ENCODE results near the gene CYTH4.

CYTH4 gene

DNA sequence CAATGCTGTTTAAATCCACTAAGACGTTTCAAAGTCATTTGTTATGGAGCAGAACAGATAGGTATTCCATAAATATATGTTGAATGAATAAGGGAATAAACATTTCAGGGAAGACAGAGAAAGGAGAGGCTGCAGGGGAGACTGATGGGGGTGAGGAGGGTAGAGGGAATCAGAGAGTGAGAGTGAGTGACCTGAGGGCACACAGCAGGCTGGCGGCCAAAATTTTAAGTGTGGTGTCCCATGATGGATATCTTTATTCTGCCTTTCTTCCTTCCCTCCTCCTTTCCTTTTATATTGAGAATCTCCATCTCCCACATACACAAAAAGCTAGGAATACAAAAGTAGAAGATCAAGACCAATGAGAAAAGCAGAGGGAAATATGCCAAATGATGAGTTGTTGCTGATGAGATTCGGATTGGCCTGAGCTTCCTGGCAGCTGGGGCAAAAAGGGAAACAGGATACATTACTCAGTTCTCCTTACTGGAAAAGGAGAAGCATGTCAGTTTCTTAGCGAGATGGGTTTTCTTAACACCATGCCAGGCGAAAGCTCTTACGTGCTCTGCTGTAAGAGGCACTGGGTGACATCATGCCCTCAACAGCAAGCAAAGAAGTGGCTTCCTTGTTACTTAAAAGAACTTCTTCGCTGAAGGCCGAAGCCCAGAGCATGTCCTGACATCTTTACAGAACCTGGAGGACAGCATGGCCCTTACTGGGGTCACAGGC lies 11.2 kb upstream of the CYTH4 start:
- H3K4me1 ChIP-seq = no peaks in the 10 kb centered on the region
- no peak overlapping the region for H3K4me3 ChIP-seq
- in situ Hi-C loops (cut with MboI; ENCODE audit: low sequenced_read_pairs) = no loop called here
- no peaks in the 10 kb centered on the region for H3K36me3 ChIP-seq (replicated peaks)
- H3K9me3 ChIP-seq = no peaks in the 10 kb centered on the region
- DNase-seq (ENCODE audit: low spot score in 2 of 2) = no peak
- 0 out of 2 replicates have a peak, but pooled peaks cover 7% of the 10 kb centered on the region for H3K27me3 ChIP-seq (ENCODE audit: low read depth)

DNA sequence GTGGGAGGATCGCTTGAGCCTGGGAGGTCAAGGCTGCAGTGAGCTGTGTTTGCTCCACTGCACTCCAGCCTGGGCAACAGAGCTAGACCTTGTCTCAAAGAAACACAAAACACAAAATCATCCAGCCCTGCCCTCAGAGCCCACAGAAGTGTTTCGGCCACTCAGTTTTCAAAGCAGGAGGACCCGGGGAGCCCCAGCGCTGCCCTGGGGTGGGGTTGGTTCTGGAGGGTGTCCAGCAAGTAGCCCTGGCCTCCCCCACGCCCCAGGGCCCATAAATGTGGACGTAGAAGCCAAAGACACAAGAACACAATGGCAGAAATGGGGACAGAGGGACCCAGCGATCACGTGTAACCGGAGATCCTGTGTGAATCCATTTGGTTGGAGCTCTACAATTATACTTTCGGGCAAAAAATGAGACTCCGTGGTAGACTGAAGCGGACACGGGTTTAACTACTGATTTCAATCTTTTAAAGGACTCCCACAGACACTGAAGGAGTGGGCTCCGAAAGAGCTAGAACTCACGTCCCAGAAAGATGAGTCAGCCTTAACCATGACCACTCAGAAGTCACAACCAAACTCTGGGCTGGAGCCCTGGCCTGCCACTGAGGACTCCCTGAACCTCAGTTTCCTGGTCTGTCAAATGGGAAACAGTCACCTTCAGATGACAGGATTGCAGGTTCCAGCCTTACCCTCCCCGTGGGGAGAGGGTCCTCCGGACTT lies 9.0 kb upstream of the CYTH4 start:
- Histone ChIP-seq H3K4me3 (no peak overlapping the region), H3K36me3 (replicated peaks) (no peaks in the 10 kb centered on the region), H3K4me1 (no peaks in the 10 kb centered on the region), H3K27me3 (ENCODE audit: low read depth) (0 out of 2 replicates have a peak, but pooled peaks cover 7% of the 10 kb centered on the region), H3K9me3 (no peaks in the 10 kb centered on the region)
- no peak for DNase-seq (ENCODE audit: low spot score in 2 of 2)
- in situ Hi-C loops (cut with MboI; ENCODE audit: low sequenced_read_pairs) = no loop called here

DNA sequence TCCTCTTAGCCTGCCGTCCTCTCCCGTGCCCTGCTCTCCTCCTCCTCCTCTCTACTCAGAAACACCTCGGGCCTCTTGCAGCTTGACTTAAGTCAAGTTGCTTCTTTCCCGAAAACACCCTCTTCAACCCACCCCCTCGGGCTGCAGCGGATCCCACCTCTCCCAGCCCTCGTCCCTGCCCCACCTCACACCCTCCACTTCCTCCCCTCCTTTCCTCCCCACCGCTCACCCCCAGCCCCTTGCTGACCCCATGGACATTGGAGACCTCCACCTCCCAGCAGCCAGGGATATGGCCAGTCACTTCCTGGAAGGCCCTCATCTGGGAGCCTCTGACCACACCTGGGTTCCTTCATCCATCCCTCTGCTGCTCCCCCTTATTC lies 8.5 kb upstream of the CYTH4 start:
- no peaks in the 10 kb centered on the region for H3K36me3 ChIP-seq (replicated peaks)
- no peak for DNase-seq (ENCODE audit: low spot score in 2 of 2)
- H3K4me1 ChIP-seq = no peaks in the 10 kb centered on the region
- no peak overlapping the region for H3K4me3 ChIP-seq
- in situ Hi-C loops (cut with MboI; ENCODE audit: low sequenced_read_pairs) = no loop called here
- H3K27me3 ChIP-seq (ENCODE audit: low read depth) = 0 out of 2 replicates have a peak, but pooled peaks cover 7% of the 10 kb centered on the region
- H3K9me3 ChIP-seq = no peaks in the 10 kb centered on the region

DNA sequence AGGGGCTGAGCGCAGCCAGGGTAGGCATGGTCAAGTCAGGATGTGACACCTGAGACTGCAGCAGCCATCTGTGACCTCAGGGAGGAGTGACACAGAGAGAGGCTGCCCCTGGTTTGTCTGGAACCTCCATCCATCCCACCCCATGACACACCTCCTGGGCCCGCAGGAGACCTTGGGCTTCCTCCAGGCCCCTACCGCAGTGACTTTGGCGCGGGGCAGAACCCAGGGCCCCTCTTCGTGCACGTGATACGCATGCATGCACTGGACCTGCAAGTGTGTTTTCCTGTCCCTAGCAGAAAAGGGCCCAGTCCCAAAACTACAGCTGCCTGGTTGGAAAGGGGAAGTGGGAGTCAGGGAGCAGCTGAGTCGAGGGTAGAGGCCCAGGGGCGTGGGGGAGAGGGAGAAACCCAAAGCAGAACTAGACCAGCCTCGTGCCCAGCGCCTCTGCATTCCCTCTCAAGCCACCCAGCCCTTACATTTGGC lies 7.9 kb upstream of the CYTH4 start:
- Histone ChIP-seq H3K4me3 (no peak overlapping the region), H3K36me3 (replicated peaks) (no peaks in the 10 kb centered on the region), H3K27me3 (ENCODE audit: low read depth) (0 out of 2 replicates have a peak, but pooled peaks cover 7% of the 10 kb centered on the region), H3K9me3 (no peaks in the 10 kb centered on the region), H3K4me1 (no peaks in the 10 kb centered on the region)
- no peak for DNase-seq (ENCODE audit: low spot score in 2 of 2)
- in situ Hi-C loops (cut with MboI; ENCODE audit: low sequenced_read_pairs) = no loop called here

DNA sequence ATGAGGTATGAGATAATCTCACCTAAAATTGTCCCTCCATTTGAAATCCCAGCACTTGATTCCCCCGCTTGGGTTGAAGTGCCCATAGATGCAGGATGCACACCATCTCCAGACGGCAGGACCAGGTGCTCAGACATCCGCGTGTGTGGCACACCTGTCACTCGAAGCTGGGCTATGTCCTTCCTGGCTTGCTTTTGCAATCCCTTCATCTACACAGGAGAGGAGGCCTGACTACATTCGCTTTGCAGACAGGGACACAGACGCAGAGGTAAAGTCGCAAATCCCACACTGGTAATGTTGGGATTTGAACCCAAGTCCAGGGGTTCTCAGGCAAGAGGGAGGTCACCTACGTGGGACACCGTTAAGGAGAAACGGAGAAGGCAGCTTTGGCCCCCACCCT lies 7.2 kb upstream of the CYTH4 start:
- DNase-seq (ENCODE audit: low spot score in 2 of 2) = no peak
- H3K27me3 ChIP-seq (ENCODE audit: low read depth) = 0 out of 2 replicates have a peak, but pooled peaks cover 7% of the 10 kb centered on the region
- no peak overlapping the region for H3K4me3 ChIP-seq
- no peaks in the 10 kb centered on the region for H3K9me3 ChIP-seq
- in situ Hi-C loops (cut with MboI; ENCODE audit: low sequenced_read_pairs) = no loop called here
- no peaks in the 10 kb centered on the region for H3K4me1 ChIP-seq
- H3K36me3 ChIP-seq (replicated peaks) = no peaks in the 10 kb centered on the region

DNA sequence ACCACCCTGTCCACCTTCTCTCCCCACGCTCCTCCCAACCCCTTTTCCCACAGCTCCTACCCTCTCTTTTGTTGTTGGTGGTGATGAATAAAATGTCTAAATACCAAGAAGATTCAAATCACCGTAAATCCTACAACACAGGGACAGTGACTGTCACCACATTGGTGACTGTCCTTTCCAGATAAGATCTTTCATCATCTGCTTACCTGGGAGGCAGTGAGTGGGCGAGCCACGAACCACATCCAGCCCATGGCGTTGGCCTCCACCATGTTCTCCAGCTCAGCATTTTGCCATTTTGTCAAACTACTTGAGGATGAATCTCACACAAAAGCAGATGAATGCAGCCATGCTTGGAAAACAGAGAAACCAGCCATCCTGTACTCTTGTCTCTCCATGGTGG lies 6.7 kb upstream of the CYTH4 start:
- Histone ChIP-seq H3K4me1 (no peaks in the 10 kb centered on the region), H3K9me3 (no peaks in the 10 kb centered on the region), H3K4me3 (no peak overlapping the region), H3K36me3 (replicated peaks) (no peaks in the 10 kb centered on the region), H3K27me3 (ENCODE audit: low read depth) (0 out of 2 replicates have a peak, but pooled peaks cover 6% of the 10 kb centered on the region)
- no peak for DNase-seq (ENCODE audit: low spot score in 2 of 2)
- in situ Hi-C loops (cut with MboI; ENCODE audit: low sequenced_read_pairs) = no loop called here

DNA sequence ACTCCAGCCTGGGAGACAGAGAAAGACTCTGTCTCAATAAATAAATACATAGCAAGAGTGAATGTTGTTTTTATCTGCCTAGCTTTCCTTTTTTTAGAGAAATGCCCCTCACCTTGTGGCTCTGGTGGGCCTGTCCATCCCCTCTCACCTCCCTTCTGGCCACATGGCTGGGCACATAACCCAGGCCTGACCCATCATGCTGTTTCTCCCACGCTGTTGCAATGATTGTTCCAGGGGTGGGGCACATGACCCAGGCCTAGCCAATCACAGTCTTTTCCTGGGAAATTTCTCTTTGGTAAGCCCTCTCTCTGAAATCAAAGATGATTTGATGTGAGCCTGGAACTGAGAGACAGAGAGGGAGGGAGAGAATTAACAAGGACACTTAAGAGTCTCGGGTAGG lies 5.5 kb upstream of the CYTH4 start:
- in situ Hi-C loops (cut with MboI; ENCODE audit: low sequenced_read_pairs) = no loop called here
- Histone ChIP-seq H3K27me3 (ENCODE audit: low read depth) (no peaks in the 10 kb centered on the region), H3K4me1 (no peaks in the 10 kb centered on the region), H3K36me3 (replicated peaks) (no peaks in the 10 kb centered on the region), H3K4me3 (no peak overlapping the region), H3K9me3 (no peaks in the 10 kb centered on the region)
- DNase-seq (ENCODE audit: low spot score in 2 of 2) = no peak

DNA sequence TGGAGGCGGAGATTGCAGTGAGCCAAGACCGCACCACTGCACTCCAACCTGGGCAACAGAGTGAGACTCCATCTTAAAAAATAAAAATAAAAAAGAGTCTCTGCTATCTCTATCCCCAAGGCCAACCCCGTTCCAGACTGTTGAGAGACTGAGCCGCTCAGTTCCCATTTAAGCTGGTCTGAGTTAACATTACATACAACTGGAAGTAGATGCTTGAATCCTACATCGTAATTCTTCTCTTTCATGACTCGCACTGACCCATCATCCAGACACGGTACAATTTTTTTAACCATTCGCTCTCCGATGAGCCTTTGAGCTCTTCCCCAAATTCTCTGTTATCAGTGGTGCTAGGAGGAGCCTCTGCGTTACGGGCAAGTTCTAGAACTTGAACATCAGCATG lies 4.9 kb upstream of the CYTH4 start:
- Histone ChIP-seq H3K4me3 (no peak overlapping the region), H3K9me3 (no peaks in the 10 kb centered on the region), H3K27me3 (ENCODE audit: low read depth) (peaks cover under 1% of the 10 kb centered on the region; the same call in 1 of the 2 replicates), H3K36me3 (replicated peaks) (no peaks in the 10 kb centered on the region), H3K4me1 (no peaks in the 10 kb centered on the region)
- DNase-seq (ENCODE audit: low spot score in 2 of 2) = no peak
- in situ Hi-C loops (cut with MboI; ENCODE audit: low sequenced_read_pairs) = no loop called here

DNA sequence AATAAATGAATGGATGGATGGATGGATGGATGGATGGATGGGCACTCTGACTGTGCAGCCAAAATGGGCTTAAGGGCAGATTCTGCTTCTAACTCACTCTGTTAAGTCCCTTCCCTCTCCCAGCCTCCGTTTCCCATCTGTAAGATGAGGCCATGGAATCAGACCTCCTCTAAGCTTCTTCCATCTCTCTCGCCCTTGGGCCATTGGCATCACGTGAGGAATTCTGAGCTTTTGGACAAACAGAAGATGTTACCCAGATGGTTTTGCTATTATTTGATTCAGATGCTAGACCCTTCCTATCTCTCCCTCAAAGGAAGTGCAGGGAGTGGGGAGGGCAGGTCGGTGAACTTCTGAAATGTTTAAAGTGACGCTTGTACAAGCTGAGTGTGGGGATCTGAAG lies 4.0 kb upstream of the CYTH4 start:
- H3K27me3 ChIP-seq (ENCODE audit: low read depth) = peaks cover 9% of the 10 kb centered on the region; the same call in 1 of the 2 replicates
- H3K4me3 ChIP-seq = no peak overlapping the region
- no peaks in the 10 kb centered on the region for H3K4me1 ChIP-seq
- DNase-seq (ENCODE audit: low spot score in 2 of 2) = no peak
- no peaks in the 10 kb centered on the region for H3K36me3 ChIP-seq (replicated peaks)
- in situ Hi-C loops (cut with MboI; ENCODE audit: low sequenced_read_pairs) = no loop called here
- H3K9me3 ChIP-seq = no peaks in the 10 kb centered on the region

DNA sequence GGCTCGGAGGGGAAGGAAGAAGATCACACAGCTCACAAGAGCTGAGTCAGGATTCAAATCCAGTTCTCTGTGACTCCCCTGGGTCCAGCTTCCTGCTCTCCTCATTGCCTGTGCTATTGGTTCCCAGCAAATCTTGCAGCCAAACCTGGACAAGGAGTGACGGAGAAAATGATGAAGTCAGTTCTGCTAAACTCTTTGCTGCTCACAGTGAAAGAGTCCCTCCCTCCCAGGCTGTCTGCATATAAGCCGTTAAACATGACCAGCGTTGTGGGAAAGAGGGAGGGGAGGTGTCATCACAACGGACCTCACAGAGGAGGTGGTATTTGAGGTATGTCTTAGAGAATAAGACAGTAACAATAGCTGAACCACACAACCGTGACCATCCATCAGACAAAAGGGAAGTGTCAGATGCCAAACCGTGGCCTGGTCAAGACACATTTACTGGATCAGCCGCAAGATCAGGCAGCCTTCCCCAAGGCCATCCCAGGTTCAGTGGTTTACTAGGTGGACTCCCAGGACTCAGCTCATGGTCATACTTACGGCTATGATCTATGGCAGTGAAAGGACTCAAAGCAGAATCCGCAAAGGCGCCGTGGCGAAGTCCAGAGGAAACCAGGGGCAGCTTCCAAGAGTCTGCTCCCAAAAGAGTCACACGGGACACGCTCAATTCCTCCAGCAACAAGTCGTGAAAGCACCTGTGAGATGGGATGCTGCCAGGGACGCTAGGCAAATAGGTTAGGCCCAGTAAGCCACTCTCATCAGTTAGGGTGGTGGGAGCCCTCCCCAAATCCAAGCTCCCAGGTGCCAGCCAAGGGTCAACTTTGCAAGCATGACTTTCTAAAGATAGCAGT lies 2.8 kb upstream of the CYTH4 start:
- in situ Hi-C loops (cut with MboI; ENCODE audit: low sequenced_read_pairs) = no loop called here
- Histone ChIP-seq H3K4me1 (no peaks in the 10 kb centered on the region), H3K4me3 (no peak overlapping the region), H3K27me3 (ENCODE audit: low read depth) (peaks cover 9% of the 10 kb centered on the region; the same call in 1 of the 2 replicates), H3K36me3 (replicated peaks) (no peaks in the 10 kb centered on the region), H3K9me3 (no peaks in the 10 kb centered on the region)
- DNase-seq (ENCODE audit: low spot score in 2 of 2) = no peak

DNA sequence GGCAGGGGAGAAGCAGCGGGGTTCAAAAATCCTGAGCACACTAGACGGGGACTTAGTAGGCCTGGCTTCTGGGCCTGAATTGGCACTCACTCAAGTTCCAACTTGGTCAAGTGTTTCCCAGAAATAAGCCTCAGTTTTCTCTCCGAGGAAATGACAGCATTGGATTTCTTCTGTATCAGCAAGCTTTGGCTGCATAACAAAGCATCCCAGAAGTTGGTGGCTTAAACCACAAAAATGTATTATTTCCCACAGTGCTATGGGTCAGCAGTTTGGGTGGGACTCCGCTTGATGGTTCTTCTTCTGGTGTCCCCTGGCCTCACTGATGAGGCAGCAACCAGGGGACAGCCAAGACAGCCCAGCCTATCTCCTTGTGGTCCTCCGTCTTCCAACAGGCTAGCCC lies 1.6 kb upstream of the CYTH4 start:
- no peak for DNase-seq (ENCODE audit: low spot score in 2 of 2)
- Histone ChIP-seq H3K4me3 (no peak overlapping the region), H3K9me3 (no peaks in the 10 kb centered on the region), H3K27me3 (ENCODE audit: low read depth) (peaks cover 11% of the 10 kb centered on the region), H3K4me1 (no peaks in the 10 kb centered on the region), H3K36me3 (replicated peaks) (no peaks in the 10 kb centered on the region)
- in situ Hi-C loops (cut with MboI; ENCODE audit: low sequenced_read_pairs) = no loop called here

DNA sequence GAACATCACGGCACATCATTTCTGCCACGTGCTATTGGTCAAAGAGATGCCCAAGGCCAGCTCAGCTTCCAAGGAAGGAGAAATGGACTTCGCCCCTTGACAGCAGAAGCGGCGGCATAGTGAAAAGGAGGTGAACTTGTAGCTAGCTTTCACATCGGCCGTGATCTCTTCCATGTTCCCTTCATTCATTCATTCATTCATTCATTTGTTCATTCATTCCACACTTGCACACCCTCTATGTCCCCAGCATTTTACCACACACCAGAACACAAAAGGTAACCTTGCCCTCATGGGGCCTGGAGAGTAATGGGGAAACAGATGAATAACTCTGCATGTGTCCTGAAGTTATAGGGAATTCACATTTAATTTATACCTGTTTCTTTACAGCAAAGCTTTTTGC lies 1.1 kb upstream of the CYTH4 start:
- Histone ChIP-seq H3K36me3 (replicated peaks) (no peaks in the 10 kb centered on the region), H3K4me3 (no peak overlapping the region), H3K9me3 (no peaks in the 10 kb centered on the region), H3K4me1 (no peaks in the 10 kb centered on the region), H3K27me3 (ENCODE audit: low read depth) (peaks cover 13% of the 10 kb centered on the region)
- in situ Hi-C loops (cut with MboI; ENCODE audit: low sequenced_read_pairs) = no loop called here
- DNase-seq (ENCODE audit: low spot score in 2 of 2) = no peak

DNA sequence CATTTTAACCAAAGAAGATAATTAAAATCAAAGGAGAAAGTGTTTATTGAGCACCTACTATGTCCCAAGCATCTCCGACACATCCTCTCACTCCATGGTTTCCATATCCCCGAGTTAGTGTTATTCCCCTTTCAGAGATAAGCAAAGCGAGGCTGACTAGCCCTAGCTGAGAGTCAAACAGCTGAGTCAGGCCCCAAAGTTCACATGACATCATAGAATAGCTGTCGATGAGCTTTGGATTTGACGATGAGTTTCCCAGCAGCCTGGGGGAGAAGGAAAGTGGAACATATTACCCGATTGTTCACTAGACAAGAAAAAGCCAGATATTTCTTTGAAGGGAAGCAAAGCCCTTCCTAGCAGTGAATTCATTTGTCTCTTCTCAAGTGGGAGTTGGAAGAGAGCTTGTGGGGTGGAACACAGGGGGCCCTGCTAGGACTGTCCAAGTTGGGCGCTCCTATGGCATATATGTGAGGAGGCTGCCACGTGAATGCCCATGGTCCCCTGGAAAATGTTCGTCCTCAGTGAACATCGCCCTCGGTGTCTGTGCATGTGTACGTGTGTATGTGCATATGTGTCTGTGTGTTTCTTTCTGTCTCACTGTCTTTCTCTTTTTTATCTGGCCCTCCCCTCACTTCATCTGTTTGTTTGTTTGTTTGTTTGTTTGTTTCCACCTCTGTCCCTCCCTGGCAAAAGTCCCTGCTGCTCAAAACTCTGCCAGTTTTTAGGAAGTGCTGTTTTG lies 493 bp upstream of the CYTH4 start:
- Histone ChIP-seq H3K27me3 (ENCODE audit: low read depth) (peaks cover 19% of the 10 kb centered on the region), H3K9me3 (no peaks in the 10 kb centered on the region), H3K36me3 (replicated peaks) (no peaks in the 10 kb centered on the region), H3K4me1 (no peaks in the 10 kb centered on the region), H3K4me3 (no peak overlapping the region)
- no peak for DNase-seq (ENCODE audit: low spot score in 2 of 2)
- in situ Hi-C loops (cut with MboI; ENCODE audit: low sequenced_read_pairs) = no loop called here
